CD4-positive, alpha-beta T cell treated with Interleukin-15 for 1 hour (primary cell): ENCODE measurements around the gene MCEE.
"Not testable (repeated sequence)": the region's sequence is repeated elsewhere in the genome, so short reads cannot be mapped to it uniquely, and the experiment has no call there.

ENCODE experiments used
- DNase-seq: peaks from one replicate; pipeline ENCODE4 v3.0.0-alpha.2; 2020

The MCEE gene

DNA sequence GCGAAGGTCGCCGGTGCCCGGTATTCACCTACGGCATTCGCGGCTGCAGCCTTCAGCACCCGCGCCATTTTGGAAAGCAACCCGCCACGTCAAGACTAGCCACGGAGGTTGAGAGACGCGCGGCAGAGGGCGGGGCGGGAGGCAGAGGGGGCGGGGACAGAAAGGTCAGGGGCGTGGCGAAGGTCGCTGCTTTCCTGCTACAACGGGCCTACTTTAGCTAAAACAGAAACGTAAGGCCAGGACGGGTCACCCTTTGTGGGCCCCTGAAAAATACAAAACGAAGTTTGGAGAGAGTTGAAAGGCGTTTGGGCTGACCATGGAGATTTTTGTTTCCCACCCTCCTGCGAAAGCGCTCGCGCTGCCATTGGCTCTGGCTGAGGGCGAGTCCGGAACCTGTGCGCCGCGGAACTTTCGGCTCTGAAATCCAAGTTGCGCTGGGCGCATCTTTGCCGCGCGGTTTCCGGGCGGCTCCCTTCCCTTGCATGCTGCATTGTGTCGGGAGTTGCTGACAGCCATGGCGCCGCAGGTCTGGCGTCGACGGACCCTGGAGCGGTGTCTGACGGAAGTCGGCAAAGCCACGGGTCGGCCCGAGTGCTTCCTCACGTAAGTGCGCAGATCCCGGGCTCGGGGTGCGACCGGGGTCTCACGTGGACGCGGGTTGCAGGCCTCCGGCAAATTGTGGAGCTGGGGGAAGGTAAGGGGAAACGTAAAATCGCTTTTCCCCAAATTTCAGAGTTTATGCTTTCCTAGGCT, at the start of gene MCEE, which contains the start of gene MPHOSPH10:
Gene MCEE, minus strand, starts transcription at position 78 of the 753 bp plus-strand sequence. Its CDS starts 10 bp downstream, at position 68.
Gene MPHOSPH10, plus strand, starts transcription at position 483 of the 753 bp plus-strand sequence. Its CDS starts 32 bp downstream, at position 515.
- DNase-seq: peak; percentile 88

DNA sequence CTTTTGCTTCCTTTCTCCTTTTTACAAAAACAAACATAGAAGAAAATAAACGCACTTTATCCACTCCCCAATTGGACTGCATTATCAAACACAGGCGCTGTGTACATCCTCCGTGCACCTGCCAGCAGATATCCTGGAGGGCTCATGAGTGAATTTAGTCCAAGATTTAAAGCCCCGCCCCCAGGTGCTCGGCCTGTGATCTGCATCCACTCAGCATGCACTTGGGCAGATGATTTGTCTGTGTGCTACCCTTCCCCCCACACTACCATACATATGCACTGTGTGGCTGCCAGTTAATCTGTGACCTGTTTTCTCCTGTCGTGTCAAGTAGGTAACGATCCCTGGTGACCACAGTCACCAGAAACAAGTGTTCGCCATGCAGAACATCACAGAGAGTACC, 48.8 kb upstream of the MCEE start:
- DNase-seq: not testable (repeated sequence)

DNA sequence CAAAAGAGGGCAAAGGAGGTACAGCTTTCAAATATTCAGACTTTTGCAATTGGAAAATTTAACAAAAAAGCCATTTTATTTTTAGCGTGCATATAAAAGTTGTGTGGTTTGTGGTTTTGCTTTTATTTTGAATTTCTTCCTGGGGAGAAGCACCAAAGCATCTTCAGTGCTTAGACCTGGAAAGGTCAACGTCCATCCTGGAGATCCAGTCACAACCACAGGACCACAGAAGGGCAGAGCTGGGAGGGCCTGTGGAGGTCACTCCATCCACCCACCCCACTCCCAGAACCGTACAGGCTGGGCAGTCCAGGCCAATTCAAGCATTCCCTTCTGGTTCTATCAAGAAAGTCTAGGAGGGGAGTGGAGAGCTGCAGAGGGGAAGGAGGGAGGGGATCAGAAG, 44.2 kb upstream of the MCEE start:
- DNase-seq: no peak

DNA sequence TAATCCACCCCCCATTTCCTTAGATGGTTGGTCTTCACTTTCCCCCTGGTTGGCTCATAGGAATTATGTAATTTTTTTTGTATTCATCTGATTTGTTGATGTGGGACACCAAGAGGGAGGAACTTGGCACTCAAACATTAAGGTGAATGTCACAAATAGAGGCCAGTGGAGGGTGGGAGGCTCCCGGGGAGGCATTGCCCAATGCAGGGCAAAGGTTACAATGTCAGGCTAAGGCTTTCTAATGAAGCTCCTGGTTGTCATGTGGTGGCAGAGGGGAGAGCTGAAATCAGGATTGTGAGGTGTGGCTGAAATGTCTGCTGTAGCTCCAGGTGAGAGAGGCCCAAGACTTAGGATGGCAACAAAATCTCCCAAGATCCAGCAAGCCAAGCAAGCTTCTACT, 43.1 kb upstream of the MCEE start:
- no peak for DNase-seq

DNA sequence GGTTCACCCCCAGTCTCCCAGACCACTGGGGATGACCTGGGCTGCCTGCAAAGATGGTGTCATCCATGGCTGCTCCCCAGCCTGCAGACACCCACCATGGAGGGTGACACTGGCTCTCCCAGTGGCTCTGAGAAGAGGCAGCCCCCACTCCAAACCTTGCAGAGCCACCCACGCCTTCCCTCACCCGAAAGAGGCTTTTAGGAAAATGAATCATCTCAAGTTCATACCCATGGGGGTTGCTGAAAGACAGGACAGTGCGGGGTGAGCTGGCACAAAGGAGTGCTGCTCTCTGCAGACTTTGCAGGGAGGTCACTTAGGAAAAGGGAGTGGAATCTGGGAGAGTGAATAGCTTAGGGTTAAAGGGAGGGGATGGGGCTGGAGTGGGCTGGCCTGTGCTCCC, 36.8 kb upstream of the MCEE start:
- DNase-seq: no peak

DNA sequence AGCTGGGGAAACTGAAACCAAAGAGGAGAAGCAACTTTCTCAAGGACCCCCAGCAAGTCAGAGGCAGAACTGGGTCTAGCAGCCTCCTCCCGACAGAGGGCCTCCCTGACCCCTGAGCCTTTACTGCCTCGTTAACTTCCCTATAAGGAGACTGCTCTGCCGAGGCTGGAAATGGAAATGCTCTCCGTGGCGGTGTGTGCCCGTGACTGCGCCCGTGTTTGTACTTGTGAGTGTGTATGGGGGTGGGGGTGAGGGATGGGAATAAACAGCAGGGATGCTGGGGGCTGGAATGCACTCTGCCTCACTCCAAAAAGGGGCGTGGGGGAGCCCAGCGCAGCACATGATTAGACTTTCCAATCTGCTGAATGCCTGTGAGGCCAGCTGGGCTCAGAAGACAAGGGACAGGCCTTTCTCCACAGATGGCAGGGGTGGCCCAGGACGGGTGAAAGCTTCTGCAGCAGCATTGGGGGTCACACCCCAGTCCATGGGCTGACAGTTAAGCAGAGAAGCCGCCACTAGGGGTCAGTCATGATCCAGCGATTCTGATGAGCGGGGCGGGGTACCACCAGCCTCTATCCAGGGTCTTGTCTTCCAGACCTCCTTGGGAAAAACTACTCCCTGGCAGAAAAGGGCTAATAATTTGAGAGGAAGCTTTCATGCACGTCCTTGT, 27.2 kb upstream of the MCEE start:
- peak; percentile 39 for DNase-seq

DNA sequence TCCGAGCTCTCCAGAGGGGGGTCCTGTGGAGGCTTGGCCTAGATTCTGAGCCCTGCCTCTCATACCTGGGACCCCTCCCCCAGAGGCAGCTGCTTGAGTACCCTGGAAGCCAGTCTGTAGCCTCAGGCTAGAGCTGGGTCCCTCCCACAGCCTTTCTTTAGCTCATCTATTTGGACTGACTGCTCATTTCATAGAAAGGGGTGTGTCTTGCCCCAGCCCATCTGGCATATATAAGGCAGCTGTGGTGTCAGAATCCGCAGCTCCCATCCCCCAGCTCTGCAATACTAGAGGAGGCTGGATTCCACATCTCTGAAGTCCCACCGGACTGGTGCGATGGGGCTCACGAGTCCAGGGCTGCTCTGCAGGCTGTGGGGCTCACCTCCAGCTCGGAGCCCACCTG, 26.5 kb upstream of the MCEE start:
- no peak for DNase-seq

DNA sequence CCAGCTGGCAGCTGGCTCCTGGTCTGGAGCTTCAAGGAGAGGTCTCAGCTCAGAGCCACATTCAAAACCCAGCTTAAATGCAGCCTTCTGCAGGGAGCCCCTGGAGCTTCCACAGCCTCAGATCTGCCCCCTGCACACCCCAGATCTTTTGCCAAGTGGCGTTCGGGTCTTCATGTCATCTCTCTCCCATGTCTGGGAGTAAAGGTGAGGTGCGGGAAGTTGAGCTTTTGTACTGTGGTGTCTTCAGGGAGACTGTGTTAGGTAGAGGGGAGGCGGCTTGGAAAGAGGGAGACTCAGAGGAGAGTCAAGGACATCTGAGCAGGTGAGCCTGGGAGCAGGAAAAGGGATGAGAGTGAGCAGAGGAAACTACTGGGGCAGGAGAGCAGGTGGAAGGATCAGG, 25.8 kb upstream of the MCEE start:
- DNase-seq: no peak

DNA sequence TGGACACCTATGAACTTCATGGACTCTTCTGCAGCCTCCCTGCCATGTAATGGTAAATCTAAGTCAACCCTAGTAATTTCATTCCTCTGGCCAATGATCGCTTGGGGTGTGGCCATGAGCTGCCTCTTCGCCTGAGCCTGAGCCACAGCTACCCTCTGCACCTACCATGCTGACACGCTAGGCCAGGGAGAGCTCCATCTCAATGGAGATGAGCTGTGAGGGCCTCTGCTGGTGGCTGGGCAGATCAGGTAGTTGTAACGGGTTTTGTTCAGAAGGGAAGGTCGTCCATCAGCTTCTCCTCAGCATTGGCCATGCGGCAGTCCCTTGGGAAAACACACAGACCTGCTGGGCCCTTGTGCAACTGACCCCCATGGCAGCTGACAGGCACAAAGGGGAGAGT, 24.8 kb upstream of the MCEE start:
- no peak for DNase-seq

DNA sequence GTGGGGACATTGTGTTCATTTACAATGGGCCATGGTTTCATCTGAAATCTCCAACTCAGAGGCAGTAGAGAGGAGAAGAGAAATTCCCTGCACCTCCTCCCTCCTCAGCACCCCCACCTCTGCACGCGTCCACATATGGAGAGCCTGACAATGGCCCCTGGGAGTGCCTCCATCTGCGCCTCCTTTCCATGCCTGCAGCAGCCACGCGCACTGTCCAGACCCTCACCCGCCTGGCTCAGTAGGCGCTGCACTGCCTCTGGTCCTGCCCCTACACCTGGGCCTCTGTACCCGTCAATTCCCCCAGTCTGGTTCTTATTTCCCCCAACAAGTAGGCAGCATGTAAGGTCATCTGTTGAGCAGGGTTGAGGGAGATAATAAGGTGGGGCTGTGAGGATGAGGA, 24.2 kb upstream of the MCEE start:
- no peak for DNase-seq

DNA sequence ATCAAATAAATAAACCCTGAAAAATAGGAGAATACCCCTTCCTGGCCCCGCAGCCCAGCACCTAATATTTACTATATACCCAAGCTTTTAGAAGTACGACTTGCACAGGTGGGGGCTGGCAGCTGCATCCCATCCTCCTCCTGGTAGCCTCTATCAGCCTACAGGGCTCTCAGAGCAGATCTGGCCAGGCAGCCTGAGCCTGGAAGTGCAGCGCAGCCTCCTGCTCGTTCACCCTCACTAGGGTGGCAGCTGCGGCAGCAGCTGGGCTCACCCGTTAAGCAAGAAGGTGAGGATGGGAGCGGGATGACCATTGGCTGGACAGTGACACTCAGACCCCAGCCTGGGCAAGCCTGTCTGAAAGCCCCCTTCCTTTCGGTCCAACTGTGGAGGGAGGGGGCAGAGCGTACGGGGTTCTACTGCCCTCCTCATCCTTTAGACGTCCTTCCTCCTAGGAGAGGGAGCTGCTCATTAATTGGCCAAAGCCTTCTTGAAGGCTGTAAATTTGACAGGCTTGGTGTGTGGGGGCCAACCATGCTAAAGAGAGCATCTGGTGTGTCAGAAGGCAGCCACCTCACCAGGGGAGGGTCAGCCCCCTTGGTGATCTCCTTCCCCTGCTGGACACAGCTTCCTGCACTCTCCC, 23.7 kb upstream of the MCEE start:
- no peak for DNase-seq

DNA sequence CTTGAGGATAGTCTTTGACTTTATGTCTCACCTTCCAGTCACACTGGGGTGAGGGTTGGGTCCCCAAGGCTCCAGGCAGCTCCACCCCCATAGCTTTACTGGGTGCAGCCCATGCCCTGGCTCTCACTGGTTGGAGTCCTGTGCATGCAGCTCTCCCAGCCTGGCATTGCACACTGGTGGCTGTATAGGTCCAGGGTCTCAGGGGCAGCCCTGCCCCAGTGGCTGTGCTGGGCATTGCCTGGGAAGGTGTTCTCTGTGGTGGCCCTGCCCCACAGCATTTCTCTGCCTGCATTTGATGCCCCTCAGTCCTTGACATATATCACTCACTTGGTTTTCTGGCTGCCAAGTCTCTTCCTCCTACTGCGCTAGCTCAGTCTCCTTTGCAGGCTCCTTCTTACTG, 21.6 kb upstream of the MCEE start:
- no peak for DNase-seq

DNA sequence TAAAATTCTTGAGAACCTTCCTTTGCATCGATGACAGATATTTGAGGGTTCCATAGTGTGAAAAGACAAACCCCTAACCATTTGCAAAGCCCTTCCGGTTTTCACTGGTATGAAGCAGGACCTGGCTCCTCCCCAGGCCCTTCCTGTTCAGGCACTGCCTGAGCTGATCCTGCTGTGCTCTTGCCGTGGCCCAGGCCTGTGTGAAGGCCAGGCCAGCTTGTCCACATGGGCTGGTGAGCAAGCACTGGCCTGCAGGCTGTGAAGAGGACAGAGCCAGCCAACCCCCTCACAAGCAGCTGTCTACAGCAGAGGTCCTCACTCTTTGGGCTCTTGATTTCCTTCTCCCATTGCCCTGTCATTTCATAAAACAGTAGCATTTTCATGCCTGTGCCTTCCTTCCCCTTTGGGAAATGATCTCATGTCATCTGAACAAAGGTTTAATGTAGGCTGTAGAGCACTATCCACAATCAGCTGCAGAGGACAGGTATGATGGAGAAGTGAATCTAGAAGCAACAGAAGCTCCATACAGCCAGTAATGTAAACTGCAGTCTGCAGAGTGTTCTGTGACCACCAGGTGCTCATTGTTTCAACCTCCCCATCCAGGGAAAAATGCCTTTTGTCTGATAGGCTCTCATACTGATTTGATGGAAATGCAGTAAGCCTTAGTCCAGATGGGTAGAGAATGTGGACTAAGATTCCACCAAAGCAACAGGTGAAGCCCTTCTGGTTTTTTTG, 20.2 kb upstream of the MCEE start:
- DNase-seq: no peak

DNA sequence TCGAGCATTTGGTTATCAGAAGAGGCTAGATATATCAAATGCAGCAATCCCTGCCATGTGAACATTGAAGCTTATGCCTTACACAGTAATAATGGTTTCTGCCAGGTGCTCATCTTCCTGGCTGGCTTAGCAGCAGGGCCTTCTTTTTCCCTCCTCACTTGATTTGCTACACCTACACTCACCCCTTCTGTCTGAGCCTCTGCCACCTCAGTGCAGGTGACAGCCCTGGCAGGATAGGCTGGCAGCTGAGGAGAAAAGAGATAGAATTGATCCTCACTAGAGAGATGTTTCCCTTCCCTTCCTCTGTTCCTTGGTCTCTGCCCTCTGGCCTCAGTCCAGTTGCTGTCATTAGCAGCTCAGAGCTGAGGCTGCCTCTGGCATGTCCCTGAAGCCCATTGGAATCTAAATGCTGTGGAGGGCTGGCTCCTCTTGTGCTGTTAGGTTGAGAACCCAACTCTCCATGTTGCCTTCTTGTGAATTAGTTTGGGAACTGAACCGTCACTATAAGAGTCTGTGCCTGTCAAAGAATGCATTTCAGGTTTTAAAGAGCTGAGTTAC, 18.6 kb upstream of the MCEE start:
- DNase-seq: no peak

DNA sequence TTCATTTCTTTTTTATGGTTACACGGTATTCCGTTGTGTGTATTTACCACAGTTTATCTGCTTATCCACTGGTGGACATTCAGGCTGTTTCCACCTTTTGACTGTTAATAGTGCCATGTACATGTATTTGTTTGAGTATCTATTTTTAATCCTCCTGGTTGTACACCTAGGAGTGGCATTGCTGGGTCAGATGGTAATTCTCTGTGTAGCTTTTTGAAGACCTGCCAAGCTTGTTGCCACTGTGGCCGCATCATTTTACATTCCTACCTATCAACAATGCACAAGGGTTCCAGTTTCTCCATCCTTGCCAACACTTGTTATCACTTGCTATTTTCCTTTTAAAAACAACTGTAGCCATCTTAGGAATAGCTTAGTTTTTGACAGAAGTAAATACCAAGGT, 13.8 kb upstream of the MCEE start:
- no peak for DNase-seq

DNA sequence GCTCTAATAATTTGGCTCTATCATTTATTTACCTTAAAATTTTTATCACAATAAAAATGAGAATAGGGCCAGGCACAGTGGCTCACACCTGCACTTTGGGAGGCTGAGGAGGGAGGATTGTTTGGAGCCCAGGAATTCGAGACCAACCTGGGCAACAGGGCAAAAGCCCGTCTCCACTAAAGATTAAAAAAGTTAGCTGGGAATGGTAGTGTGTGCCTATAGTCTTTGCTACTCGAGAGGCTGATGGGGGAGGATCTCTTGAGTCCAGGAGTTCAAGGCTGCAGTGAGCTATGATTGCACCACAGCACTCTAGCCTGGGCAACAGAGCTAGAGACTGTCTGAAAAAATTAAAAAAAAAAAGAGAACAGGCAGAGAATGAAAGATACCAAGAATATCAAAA, 6.1 kb upstream of the MCEE start:
- DNase-seq: no peak

DNA sequence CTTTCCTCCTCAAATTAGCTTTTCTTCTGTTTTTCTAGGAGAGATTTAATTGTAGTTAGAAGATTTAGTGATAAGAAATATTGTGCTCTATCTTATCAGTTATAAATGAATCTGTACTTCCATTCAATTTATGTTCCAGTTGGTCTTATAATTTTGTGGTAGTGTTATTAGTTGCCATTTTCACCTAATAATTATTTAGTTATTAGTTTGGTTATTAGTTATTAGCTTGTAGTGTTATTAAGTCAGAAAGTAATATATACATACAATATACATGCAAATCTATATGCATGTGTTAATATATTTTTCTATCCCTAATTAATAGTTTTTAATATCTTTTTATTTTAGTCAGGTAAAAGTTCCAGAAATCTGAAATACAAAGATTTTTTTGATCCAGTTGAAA, 3.6 kb upstream of the MCEE start:
- DNase-seq: no peak

DNA sequence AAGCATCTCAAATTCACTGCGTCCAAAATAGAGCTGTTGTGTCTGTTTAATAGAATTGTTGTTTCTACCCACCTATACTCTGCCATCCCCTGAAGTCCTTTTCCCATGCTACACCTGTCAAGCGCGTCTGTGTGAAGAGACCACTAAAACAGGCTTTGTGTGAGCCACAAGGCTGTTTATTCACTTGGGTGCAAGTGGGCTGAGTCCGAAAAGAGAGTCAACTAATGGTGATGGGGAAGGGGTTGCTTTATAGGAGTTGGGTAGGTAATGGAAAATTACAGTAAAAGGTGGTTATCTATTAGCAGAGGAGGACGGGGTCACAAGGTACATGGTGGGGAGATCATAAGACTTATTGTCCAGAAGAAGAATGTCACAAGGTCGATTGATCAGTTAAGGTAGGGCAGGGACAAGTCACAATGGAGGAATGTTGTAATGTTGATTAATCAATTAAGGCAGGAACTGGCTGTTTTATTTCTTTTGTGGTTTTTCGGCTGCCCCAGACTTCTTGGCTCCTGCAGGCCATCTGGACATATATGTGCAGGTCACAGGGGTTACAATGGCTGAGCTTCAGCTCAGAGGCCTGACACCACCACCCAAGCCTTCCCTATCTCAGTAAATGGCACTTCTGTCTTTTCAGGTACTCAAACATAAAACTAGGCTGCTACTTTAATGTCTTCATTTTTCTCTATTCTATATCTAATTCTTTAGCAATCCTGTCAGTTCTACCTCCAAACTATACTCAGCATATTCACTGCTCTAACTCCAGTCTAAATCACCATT, 1.5 kb upstream of the MCEE start:
- not testable (repeated sequence) for DNase-seq

DNA sequence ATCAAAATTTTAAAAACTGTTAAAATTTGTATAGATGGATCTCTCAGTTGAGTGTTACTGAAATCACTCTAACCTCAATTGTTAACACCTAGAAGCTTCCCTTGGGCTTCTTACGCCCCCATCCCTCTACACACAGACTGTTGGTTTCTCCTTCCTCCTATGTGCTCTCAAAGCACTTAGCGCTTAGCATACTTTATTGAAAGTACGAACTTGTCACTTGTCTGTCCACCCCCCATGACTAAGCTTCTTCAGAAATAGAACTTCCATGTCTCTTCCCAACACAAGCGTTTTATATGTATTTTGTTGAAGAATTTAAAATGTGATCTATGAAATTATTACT, 846 bp upstream of the MCEE start:
- DNase-seq: no peak

DNA sequence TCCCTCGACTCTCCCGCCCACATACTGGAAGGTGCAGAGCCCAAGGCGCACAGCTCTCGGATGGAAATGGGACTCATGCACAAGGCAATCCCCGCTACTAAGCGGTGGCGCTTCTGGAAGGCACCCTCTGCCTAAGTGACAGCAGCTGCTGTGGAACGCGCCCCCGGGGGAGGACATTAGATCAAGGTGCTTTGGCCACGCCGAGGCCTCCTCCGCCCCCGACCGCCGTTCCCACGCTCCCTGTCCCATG, 202 bp downstream of the MCEE start:
- DNase-seq: no peak

DNA sequence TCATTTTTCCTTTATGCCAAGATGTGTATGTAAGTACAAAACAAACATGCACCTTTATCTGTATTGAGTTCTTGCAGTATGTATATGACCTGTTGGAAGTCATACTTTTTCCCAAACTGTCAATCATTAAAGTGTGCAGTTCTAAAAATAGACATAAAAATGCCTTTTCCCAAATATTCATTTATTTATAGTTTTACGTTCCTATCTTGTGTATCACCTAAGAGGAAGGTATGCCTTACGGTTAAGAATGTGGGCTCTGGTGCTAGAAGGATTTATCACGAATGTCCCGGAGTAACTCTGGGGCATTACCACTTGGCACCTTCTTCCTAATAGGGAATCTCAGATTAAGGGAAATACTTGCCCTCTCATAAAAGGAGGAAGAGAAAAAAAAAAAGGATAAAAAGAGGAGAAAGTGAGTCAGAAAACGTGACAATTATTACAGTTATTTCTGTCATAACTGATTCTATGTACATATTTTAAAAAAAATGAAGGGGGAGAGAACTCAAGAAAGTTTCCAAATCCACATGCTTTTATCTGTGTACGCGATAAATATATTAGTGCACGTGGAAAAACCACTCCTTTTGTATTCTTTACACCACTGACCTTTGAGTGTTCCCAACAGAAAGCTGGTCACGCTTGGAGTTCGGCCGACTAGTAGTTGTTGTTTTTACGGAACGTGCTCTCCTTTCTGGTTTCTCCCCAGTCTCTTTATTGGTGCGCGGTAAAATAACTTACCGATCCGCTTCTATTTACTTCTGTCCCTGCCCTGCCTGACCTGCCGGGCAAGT, 721 bp downstream of the MCEE start:
- no peak for DNase-seq

DNA sequence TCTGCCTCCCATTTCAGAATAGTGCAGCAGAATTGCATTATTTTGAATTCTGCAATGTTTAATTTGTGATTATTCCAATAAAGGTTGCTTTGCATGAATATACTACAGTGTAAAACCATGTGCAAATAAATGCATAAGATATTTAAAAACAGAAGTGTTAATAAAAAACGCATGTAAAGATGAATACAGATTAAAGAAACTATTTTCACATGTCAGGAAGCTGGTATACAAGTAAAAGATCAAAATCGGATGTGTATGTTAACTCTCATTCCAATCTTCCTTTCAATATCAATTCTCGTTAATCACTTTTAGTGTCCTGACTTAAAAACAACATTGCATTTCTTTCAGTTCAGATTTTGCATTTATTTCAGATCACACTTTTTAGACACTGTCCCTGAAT, 3.1 kb downstream of the MCEE start:
- no peak for DNase-seq
